Mesenchymal stem cell (in vitro differentiated cells and primary cell): Measurements from ENCODE around the gene HIRA.
"Not testable (repeated sequence)": the region's sequence is repeated elsewhere in the genome, so short reads cannot be mapped to it uniquely, and the experiment has no call there.

Source experiments
- DNase-seq: peaks from one replicate; pipeline ENCODE4 v3.0.0-alpha.2; 2013
- H2AFZ ChIP-seq: one replicate; pipeline ENCODE4 v1.6.1; 2013; ENCODE audit warnings: low read depth, mild to moderate bottlenecking, control low read depth, inconsistent platforms, low read length, moderate library complexity
- H2AK5ac ChIP-seq: 2 replicates; pipeline ENCODE4 v1.6.1; 2013; ENCODE audit warnings: low read length, moderate library complexity, mild to moderate bottlenecking, inconsistent platforms; ENCODE audit not compliant: severe bottlenecking
- H2BK120ac ChIP-seq: one replicate; pipeline ENCODE4 v1.6.1; 2013; ENCODE audit warnings: low read depth, mild to moderate bottlenecking, inconsistent platforms, low read length, moderate library complexity
- H2BK12ac ChIP-seq, 2 experiments: one replicate each; pipeline ENCODE4 v1.6.1; 2013; ENCODE audit warnings: inconsistent platforms in 2 of 2, low read length in 2 of 2, mild to moderate bottlenecking in 2 of 2, moderate library complexity in 2 of 2, control low read depth in 1 of 2
- H2BK15ac ChIP-seq: one replicate; pipeline ENCODE4 v1.6.1; 2013; ENCODE audit warnings: mild to moderate bottlenecking, low read depth, inconsistent platforms; ENCODE audit not compliant: poor library complexity, severe bottlenecking
- H2BK5ac ChIP-seq: 2 replicates; pipeline ENCODE4 v1.6.1; 2013; ENCODE audit warnings: low read depth, mild to moderate bottlenecking, low read length, control low read depth, inconsistent platforms; ENCODE audit not compliant: poor library complexity, severe bottlenecking
- H3K14ac ChIP-seq, 2 experiments: one replicate each; pipeline ENCODE4 v1.6.1; 2013; ENCODE audit warnings: inconsistent platforms in 2 of 2, low read length in 2 of 2, control low read depth in 1 of 2, mild to moderate bottlenecking in 1 of 2, moderate library complexity in 1 of 2
- H3K18ac ChIP-seq, 2 experiments: one replicate each; pipeline ENCODE4 v1.6.1; 2013; ENCODE audit warnings: inconsistent platforms in 2 of 2, low read length in 2 of 2, control low read depth in 1 of 2, low read depth in 1 of 2, mild to moderate bottlenecking in 1 of 2
- H3K23ac ChIP-seq, 2 experiments: one replicate each; pipeline ENCODE4 v1.6.1; 2013; ENCODE audit warnings: inconsistent platforms in 2 of 2, low read length in 2 of 2, mild to moderate bottlenecking in 2 of 2, moderate library complexity in 2 of 2, control low read depth in 1 of 2
- H3K27ac ChIP-seq: 2 replicates; pipeline ENCODE4 v1.5.1; 2013; ENCODE audit warnings: mild to moderate bottlenecking, moderate library complexity, low read length, control low read depth, inconsistent platforms; ENCODE audit not compliant: poor library complexity, severe bottlenecking
- H3K27me3 ChIP-seq, 2 experiments: 2 replicates each; pipeline versions ENCODE4 v1.6.1 to v1.7.0; 2013; ENCODE audit warnings: low read length in 2 of 2, mild to moderate bottlenecking in 2 of 2, moderate library complexity in 2 of 2, control low read depth in 1 of 2, inconsistent platforms in 1 of 2; ENCODE audit not compliant: control insufficient read depth in 1 of 2, insufficient read depth in 1 of 2
- H3K36me3 ChIP-seq, 2 experiments: 2 replicates each; pipeline versions ENCODE4 v1.6.1 to v1.7.0; 2013; ENCODE audit warnings: low read length in 2 of 2, control low read depth in 1 of 2, inconsistent platforms in 1 of 2, low read depth in 1 of 2, mild to moderate bottlenecking in 1 of 2; ENCODE audit not compliant: insufficient read depth in 2 of 2, control insufficient read depth in 1 of 2
- H3K4ac ChIP-seq, 2 experiments: one replicate each; pipeline ENCODE4 v1.6.1; 2013; ENCODE audit warnings: inconsistent platforms in 2 of 2, low read length in 2 of 2, mild to moderate bottlenecking in 2 of 2, moderate library complexity in 2 of 2, control low read depth in 1 of 2, low read depth in 1 of 2
- H3K4me1 ChIP-seq: 2 replicates; pipeline ENCODE4 v1.6.1; 2013; ENCODE audit warnings: low read depth, low read length, control low read depth; ENCODE audit not compliant: control insufficient read depth, insufficient read depth
- H3K4me2 ChIP-seq: 2 replicates; pipeline ENCODE4 v1.6.1; 2013; ENCODE audit warnings: low read length, mild to moderate bottlenecking, inconsistent platforms; ENCODE audit not compliant: poor library complexity, severe bottlenecking
- H3K4me3 ChIP-seq, 2 experiments: 2 replicates each; pipeline versions ENCODE4 v1.5.1 to v1.7.0; 2013; ENCODE audit warnings: low read length in 2 of 2, mild to moderate bottlenecking in 2 of 2, control low read depth in 1 of 2, low read depth in 1 of 2; ENCODE audit not compliant: insufficient read depth in 1 of 2
- H3K79me1 ChIP-seq: replicated peaks from 2 replicates; pipeline ENCODE4 v1.6.1; 2013; ENCODE audit warnings: mild to moderate bottlenecking, control low read depth, low read length, inconsistent platforms; ENCODE audit not compliant: poor library complexity, severe bottlenecking
- H3K9ac ChIP-seq: 2 replicates; pipeline ENCODE4 v1.7.0; 2013; ENCODE audit warnings: mild to moderate bottlenecking, low read length, moderate library complexity
- H3K9me3 ChIP-seq: 2 replicates; pipeline ENCODE4 v1.7.0; 2013; ENCODE audit warnings: mild to moderate bottlenecking, low read length; ENCODE audit not compliant: control insufficient read depth
- H4K8ac ChIP-seq: one replicate; pipeline ENCODE4 v1.6.1; 2013; ENCODE audit warnings: inconsistent platforms, mild to moderate bottlenecking, low read length, moderate library complexity
- H4K91ac ChIP-seq: one replicate; pipeline ENCODE4 v1.6.1; 2013; ENCODE audit warnings: mild to moderate bottlenecking, low read length, inconsistent platforms
- WGBS: methylation state at CpG from one replicate; pipeline ENCODE4 v1.1.7; 2013; ENCODE audit warnings: mixed read lengths; 5-methylcytosine and 5-hydroxymethylcytosine counted together

The HIRA gene

DNA sequence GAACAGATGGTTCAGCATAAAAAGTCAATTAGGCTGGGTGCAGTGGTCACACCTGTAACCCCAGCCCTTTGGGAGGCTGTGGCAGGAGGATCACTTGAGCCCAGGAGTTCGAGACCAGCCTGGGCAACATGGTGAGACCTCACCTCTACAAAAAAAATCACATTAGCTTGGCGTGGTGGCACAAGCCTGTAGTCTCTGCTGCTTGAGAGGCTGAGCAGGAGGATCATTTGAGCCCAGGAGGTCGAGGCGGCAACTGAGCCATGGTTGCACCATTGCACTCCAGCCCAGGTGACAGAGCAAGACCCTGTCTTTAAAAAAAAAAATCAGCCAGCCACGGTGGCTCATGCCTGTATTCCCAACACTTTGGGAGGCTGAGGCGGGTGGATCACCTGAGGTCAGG lies 108.1 kb downstream of the HIRA start:
- H3K4ac ChIP-seq, H3K4me1 ChIP-seq, H3K36me3 ChIP-seq, H3K4me2 ChIP-seq, H2AFZ ChIP-seq, DNase-seq, H2BK120ac ChIP-seq, H3K18ac ChIP-seq, H3K79me1 ChIP-seq, H2BK12ac ChIP-seq, H3K9me3 ChIP-seq, H3K27me3 ChIP-seq, H3K9ac ChIP-seq, H4K8ac ChIP-seq, H2AK5ac ChIP-seq, H3K23ac ChIP-seq, H3K4me3 ChIP-seq, H2BK15ac ChIP-seq, H3K27ac ChIP-seq, H4K91ac ChIP-seq, H2BK5ac ChIP-seq, H3K14ac ChIP-seq: not testable (repeated sequence)
- WGBS = 91% methylated on average over 6 of the region's 6 CpGs

DNA sequence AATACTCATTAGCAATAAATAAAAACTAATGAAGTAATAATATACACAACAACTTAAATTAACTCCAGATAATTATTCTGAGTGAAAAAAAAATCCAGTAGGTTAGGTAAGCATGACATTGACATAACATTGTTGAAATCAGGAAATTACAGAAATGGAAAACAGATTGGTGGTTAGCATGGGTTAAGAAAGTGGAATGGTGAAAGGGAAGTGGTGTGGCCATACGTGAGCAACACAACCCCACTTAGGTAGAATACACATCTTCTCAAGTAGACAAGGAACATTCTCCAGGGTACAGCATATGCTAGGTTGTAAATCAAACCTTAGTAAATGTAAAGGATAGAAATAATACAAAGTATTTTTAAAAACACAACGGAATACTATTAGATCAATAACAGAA lies 109.8 kb downstream of the HIRA start:
- Histone ChIP-seq H3K4me2 (no peak overlapping the region), H2BK15ac (no peak overlapping the region), H3K9me3 (peaks cover 11% of the 10 kb centered on the region), H2AFZ (no peak overlapping the region), H3K4me1 (no peaks in the 10 kb centered on the region), H3K79me1 (no peaks in the 10 kb centered on the region), H3K4me3 (no peak overlapping the region), H2BK5ac (no peak overlapping the region), H3K4ac (no peak overlapping the region), H4K91ac (no peak overlapping the region), H3K9ac (no peak overlapping the region), H3K18ac (no peak overlapping the region), H2BK120ac (no peak overlapping the region), H2BK12ac (no peak overlapping the region), H3K14ac (no peak overlapping the region), H3K27ac (no peak overlapping the region), H2AK5ac (no peak overlapping the region), H3K23ac (no peak overlapping the region), H3K36me3 (no peaks in the 10 kb centered on the region), H4K8ac (no peak overlapping the region), H3K27me3 (no peaks in the 10 kb centered on the region)
- DNase-seq = no peak
- no CpG with 5 or more reads among the region's 2 CpGs for WGBS

DNA sequence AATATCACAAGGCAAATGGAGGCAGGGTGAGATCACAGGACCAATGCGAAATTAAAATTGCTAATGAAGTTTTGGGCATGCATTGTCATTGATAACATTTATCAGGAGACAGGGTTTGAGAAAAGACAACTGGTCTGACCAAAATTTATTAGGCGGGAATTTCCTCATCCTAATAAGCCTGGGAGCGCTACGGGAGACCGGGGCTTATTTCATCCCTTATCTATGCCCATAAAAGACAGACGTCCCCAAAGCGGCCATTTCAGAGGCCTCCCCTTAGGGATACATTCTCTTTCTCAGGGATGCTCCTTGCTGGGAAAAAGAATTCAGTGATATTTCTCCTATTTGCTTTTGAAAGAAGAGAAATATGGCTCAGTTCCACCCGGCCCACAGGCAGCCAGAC lies 111.4 kb downstream of the HIRA start:
- not testable (repeated sequence) for H3K4me3 ChIP-seq

DNA sequence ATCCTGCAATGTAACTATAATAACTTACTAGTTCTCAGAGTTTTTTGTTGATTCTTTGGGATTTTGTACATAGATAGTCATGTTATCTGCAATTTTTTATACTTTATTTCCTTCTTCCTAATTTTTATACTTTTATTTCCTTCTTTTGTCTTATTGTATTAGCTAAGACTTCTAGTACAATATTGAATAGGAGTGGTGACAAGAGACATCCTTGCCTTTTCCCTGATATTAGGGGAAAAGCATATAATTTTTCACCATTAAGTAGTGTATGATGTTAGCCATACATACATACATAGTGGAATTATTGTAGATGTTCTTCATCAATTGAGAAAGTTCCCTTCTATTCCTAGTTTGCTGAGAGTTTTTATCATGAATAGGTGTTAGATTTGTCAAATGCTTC lies 112.3 kb downstream of the HIRA start:
- Histone ChIP-seq H2BK5ac (no peak overlapping the region), H3K27ac (no peak overlapping the region), H3K4me2 (no peak overlapping the region), H3K9ac (no peak overlapping the region), H3K79me1 (no peaks in the 10 kb centered on the region), H2AFZ (no peak overlapping the region), H3K14ac (no peak overlapping the region), H4K8ac (no peak overlapping the region), H4K91ac (no peak overlapping the region), H3K4me3 (no peak overlapping the region), H3K18ac (no peak overlapping the region), H2BK15ac (no peak overlapping the region), H2BK120ac (no peak overlapping the region), H3K9me3 (peaks cover 14% of the 10 kb centered on the region), H3K27me3 (no peaks in the 10 kb centered on the region), H2BK12ac (no peak overlapping the region), H3K36me3 (no peaks in the 10 kb centered on the region), H3K4ac (no peak overlapping the region), H3K4me1 (no peaks in the 10 kb centered on the region), H3K23ac (no peak overlapping the region), H2AK5ac (no peak overlapping the region)
- no peak for DNase-seq

More for the DNA sequence above, 111.4 kb downstream of the HIRA start:
- not testable (repeated sequence) for H4K8ac ChIP-seq, H3K4me1 ChIP-seq, H3K23ac ChIP-seq, H3K18ac ChIP-seq, H2BK5ac ChIP-seq, H2BK120ac ChIP-seq, H3K79me1 ChIP-seq, H3K36me3 ChIP-seq, H3K27ac ChIP-seq, H2AFZ ChIP-seq, H3K14ac ChIP-seq, H3K4ac ChIP-seq, DNase-seq, H3K9ac ChIP-seq, H3K4me2 ChIP-seq, H2BK15ac ChIP-seq, H3K27me3 ChIP-seq, H2AK5ac ChIP-seq, H4K91ac ChIP-seq, H2BK12ac ChIP-seq
- H3K9me3 ChIP-seq = peaks cover 14% of the 10 kb centered on the region
- WGBS = 93% methylated on average over 6 of the region's 8 CpGs
